K562 (cell line): ENCODE data around the gene EEF2. TPM values are rescaled to one million over a fixed set of nuclear protein-coding genes. Genes with fewer than 3 reads are reported as not detected.

Experiments
- BRCA1 ChIP-seq, 2 experiments: fragments of 450-650 bp in 1 of 2; sonication (generic) in 1 of 2; formaldehyde crosslinking in 1 of 2; IDR thresholded peaks; 2 replicates each; pipeline versions ENCODE4 v1.5.0 to v1.6.1; 2017 to 2020; ENCODE audit warnings: mild to moderate bottlenecking in 1 of 2, missing genetic modification reagents in 1 of 2
- C11orf30 ChIP-seq: fragments of 450-650 bp; IDR thresholded peaks from 2 replicates; pipeline ENCODE4 v1.6.1; 2016; ENCODE audit warnings: low read depth, mild to moderate bottlenecking
- CBX1 ChIP-seq: sonication (generic); IDR thresholded peaks from 2 replicates; pipeline ENCODE4 v1.6.1; 2016; ENCODE audit warnings: antibody characterized with exemption, low read depth, mild to moderate bottlenecking
- CGGBP1 ChIP-seq: fragments of 250-450 bp; sonication (Bioruptor Pico); IDR thresholded peaks from 2 replicates; pipeline ENCODE4 v1.9.0; 2021; ENCODE audit warnings: mild to moderate bottlenecking
- EWSR1 ChIP-seq: fragments of 450-650 bp; IDR thresholded peaks from 2 replicates; pipeline ENCODE4 v1.6.1; 2018; ENCODE audit warnings: borderline replicate concordance, mild to moderate bottlenecking, low read depth, moderate library complexity; ENCODE audit not compliant: partially characterized antibody
- GTF2F1 ChIP-seq: IDR thresholded peaks from 2 replicates; pipeline ENCODE4 v1.6.1; 2011; ENCODE audit warnings: low read depth, low read length, improper control_type of control experiment
- GTF3C2 ChIP-seq: IDR thresholded peaks from 3 replicates; pipeline ENCODE4 v1.6.1; 2011; ENCODE audit warnings: borderline replicate concordance, mild to moderate bottlenecking, moderate library complexity; ENCODE audit not compliant: insufficient read length; ENCODE audit errors: extremely low read depth
- HDAC8 ChIP-seq: fragments of 450-650 bp; IDR thresholded peaks from 2 replicates; pipeline ENCODE4 v1.6.1; 2016; ENCODE audit warnings: mild to moderate bottlenecking, missing genetic modification characterization, moderate library complexity, missing compliant biosample characterization
- HSF4 ChIP-seq: fragments of 250-450 bp; sonication (Bioruptor Pico); IDR thresholded peaks from 2 replicates; pipeline ENCODE4 v2.1.2; 2022; ENCODE audit warnings: mild to moderate bottlenecking, moderate library complexity, borderline replicate concordance
- MEF2D ChIP-seq: conservative IDR thresholded peaks from 2 replicates; pipeline ENCODE4 v1.6.1; 2016; ENCODE audit warnings: low read depth, missing genetic modification characterization, missing compliant biosample characterization
- MIER1 ChIP-seq: fragments of 450-650 bp; IDR thresholded peaks from 2 replicates; pipeline ENCODE4 v1.6.1; 2016; ENCODE audit warnings: antibody characterized with exemption, mild to moderate bottlenecking, low read depth
- NCOA2 ChIP-seq, 2 experiments: fragments of 450-650 bp; IDR thresholded peaks; 2 replicates each; pipeline ENCODE4 v1.6.1; 2018; ENCODE audit warnings: mild to moderate bottlenecking in 2 of 2, moderate library complexity in 1 of 2; ENCODE audit not compliant: partially characterized antibody in 2 of 2
- NFIC ChIP-seq: fragments of 450-650 bp; IDR thresholded peaks from 2 replicates; pipeline ENCODE4 v1.6.1; 2017; ENCODE audit warnings: mild to moderate bottlenecking, inconsistent platforms
- PBX2 ChIP-seq, 2 experiments: IDR thresholded peaks in 1 of 2; conservative IDR thresholded peaks in 1 of 2; 2 replicates each; pipeline ENCODE4 v1.6.1; 2016; ENCODE audit warnings: low read depth in 2 of 2, mild to moderate bottlenecking in 1 of 2, missing compliant biosample characterization in 1 of 2, missing genetic modification characterization in 1 of 2, moderate library complexity in 1 of 2
- POU5F1 ChIP-seq: fragments of 150-350 bp; IDR thresholded peaks from 2 replicates; pipeline ENCODE4 v1.6.1; 2014; ENCODE audit warnings: borderline replicate concordance, low read length, low read depth, mild to moderate bottlenecking; ENCODE audit not compliant: partially characterized antibody
- SETDB1 ChIP-seq: IDR thresholded peaks from one replicate; pipeline ENCODE4 v1.6.1; 2012; ENCODE audit warnings: low read length, control low read depth, inconsistent platforms
- TAF7 ChIP-seq: fragments of 450-650 bp; IDR thresholded peaks from 2 replicates; pipeline ENCODE4 v1.6.1; 2016; ENCODE audit warnings: missing genetic modification characterization, missing compliant biosample characterization
- ZNF124 ChIP-seq: sonication (generic); formaldehyde crosslinking; IDR thresholded peaks from 2 replicates; pipeline ENCODE4 v1.8.1; 2022; ENCODE audit warnings: missing genetic modification reagents
- ZNF354B ChIP-seq: fragments of 250-450 bp; sonication (Bioruptor Pico); IDR thresholded peaks from 2 replicates; pipeline ENCODE4 v1.4.0; 2020
- ZNF740 ChIP-seq, 3 experiments: fragments of 200-800 bp in 1 of 3; sonication (Bioruptor generic) in 1 of 3; sonication (generic) in 1 of 3; formaldehyde crosslinking in 1 of 3; IDR thresholded peaks; 2 replicates each; pipeline versions ENCODE4 v1.6.1 to v1.8.0; 2016 to 2022; ENCODE audit warnings: mild to moderate bottlenecking in 2 of 3, missing compliant biosample characterization in 2 of 3, missing genetic modification characterization in 2 of 3, missing genetic modification reagents in 1 of 3
- polyA plus RNA-seq, 8 experiments: library from polyadenylated mRNA; depleted of rRNA in 4 of 8; stranded (reverse) in 5 of 8; unstranded in 3 of 8; fragments of >200 nt; fragmentation: Nextera tagmentation in 2 of 8; fragmentation: Illumina TruSeq in 1 of 8; extraction: Ambion mirVana in 2 of 8; extraction: Trizol in 1 of 8; gene quantifications; 2 replicates each; pipeline versions ENCODE4 v1.2.1 to v1.2.3, GENCODE V29; 2011 to 2014; ENCODE audit warnings: inconsistent platforms in 1 of 8, missing spikeins in 1 of 8
- total RNA-seq, 7 experiments: library from RNA; depleted of rRNA in 6 of 7; stranded (reverse); fragments of >200 nt in 6 of 7; fragmentation: Illumina TruSeq in 2 of 7; extraction: Trizol in 2 of 7; gene quantifications; 2 replicates each; pipeline versions ENCODE4 v1.2.1 to v1.2.3, GENCODE V29; 2011 to 2021; ENCODE audit warnings: low replicate concordance in 1 of 7

The EEF2 gene
- total and polyA plus RNA-seq, 9 of the 15 experiments (the other 6 are each of a cell fraction or from before 2014, with no cell fraction given) = 372 to 3,003 (median 1,453) TPM

GRCh38 chr19:3984908-3985642, at the start of gene EEF2 (continued):
- TF ChIP-seq GTF3C2 = no peak
- TF ChIP-seq GTF2F1 = peak; percentile 94
- TF ChIP-seq HSF4 (CRISPR knock-in tag) = no peak
- no peak for TF ChIP-seq ZNF354B (CRISPR knock-in tag)
- TF ChIP-seq NFIC = peak; percentile 81
- peak; percentile 69; the same call in 1 of the 2 replicates for TF ChIP-seq ZNF740 (CRISPR knock-in tag; IDR thresholded peaks at IDR 0.05)
- TF ChIP-seq ZNF740 (tag; IDR thresholded peaks at IDR 0.05) = no peak
- peak; percentile 32 for TF ChIP-seq SETDB1
- TF ChIP-seq MIER1 = no peak
- TF ChIP-seq HDAC8 (tag) = 0 out of 2 replicates have a peak, but pooled peaks have one; percentile 35
- no peak for TF ChIP-seq NCOA2 (IDR thresholded peaks at IDR 0.05; ENCODE audit: partially characterized antibody in 2 of 2)
- TF ChIP-seq CBX1 = peak; percentile 97
- TF ChIP-seq PBX2 (CRISPR knock-in tag; IDR thresholded peaks at IDR 0.05; ENCODE audit: low read depth) = no peak
- TF ChIP-seq PBX2 (tag; conservative IDR thresholded peaks at IDR 0.05; ENCODE audit: low read depth) = no peak
- TF ChIP-seq ZNF124 (CRISPR knock-in tag) = 0 out of 2 replicates have a peak, but pooled peaks have one; percentile 62
- peak; percentile 100 for TF ChIP-seq TAF7 (tag)
- TF ChIP-seq MEF2D = no peak
- no peak for TF ChIP-seq EWSR1
- TF ChIP-seq BRCA1 (IDR thresholded peaks at IDR 0.05) = no peak
- no peak for TF ChIP-seq BRCA1 (CRISPR knock-in tag; IDR thresholded peaks at IDR 0.05)
- TF ChIP-seq POU5F1 = no peak
- peak; percentile 81 for TF ChIP-seq C11orf30
- TF ChIP-seq CGGBP1 (CRISPR knock-in tag) = peak; percentile 60; the same call in 1 of the 2 replicates
